Fibroblast of skin of left biceps (primary cell): ENCODE measurements around the gene STRIT1.
A peak's percentile ranks its signal among the peaks of the same experiment; 100 is the strongest.

Source experiments
- DNase-seq, 2 experiments: peaks; one replicate each; pipeline ENCODE4 v3.0.0-alpha.2; 2013; ENCODE audit warnings: low read depth in 2 of 2

STRIT1 gene

GRCh38 chr3:155293516-155293915 is at the start of gene STRIT1:
Gene STRIT1 (minus strand): TSS chr3:155293683.
- no peak for DNase-seq

- DNase-seq = no peak
These were observed 48.9 kb upstream of the STRIT1 start for GRCh38 chr3:155342344-155342743.

- DNase-seq = no peak
These were observed 45.6 kb upstream of the STRIT1 start for GRCh38 chr3:155339052-155339451.

DNA sequence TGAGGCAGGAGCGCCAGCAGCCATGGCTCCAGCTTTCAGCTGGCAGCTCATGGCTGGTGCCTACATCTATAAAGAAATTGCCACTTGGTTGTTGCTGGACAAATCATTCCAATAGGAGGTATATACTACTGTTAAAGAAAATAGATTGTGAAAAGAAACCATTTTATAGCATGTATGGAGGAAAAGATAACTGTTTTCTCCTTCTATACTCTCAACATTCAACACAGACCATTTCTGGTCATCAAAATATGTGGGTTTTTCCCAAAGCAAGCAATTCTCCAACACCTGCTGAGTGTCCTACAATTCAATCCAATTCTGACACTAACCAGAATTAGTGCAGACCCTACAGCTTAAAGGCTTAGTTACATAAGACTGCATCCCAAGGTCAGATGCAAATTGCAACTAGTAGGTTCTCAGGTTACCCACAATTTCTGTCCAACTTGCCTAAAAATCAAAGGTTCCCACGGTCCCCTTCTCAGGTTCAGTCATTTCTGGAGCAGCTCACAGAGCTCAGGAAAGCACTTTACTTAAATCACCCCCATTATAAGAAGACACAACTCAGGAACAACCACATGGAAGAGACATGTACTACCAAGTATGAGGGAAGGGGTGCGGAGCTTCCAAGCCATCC is 42.4 kb upstream of the STRIT1 start:
- no peak for DNase-seq

DNA sequence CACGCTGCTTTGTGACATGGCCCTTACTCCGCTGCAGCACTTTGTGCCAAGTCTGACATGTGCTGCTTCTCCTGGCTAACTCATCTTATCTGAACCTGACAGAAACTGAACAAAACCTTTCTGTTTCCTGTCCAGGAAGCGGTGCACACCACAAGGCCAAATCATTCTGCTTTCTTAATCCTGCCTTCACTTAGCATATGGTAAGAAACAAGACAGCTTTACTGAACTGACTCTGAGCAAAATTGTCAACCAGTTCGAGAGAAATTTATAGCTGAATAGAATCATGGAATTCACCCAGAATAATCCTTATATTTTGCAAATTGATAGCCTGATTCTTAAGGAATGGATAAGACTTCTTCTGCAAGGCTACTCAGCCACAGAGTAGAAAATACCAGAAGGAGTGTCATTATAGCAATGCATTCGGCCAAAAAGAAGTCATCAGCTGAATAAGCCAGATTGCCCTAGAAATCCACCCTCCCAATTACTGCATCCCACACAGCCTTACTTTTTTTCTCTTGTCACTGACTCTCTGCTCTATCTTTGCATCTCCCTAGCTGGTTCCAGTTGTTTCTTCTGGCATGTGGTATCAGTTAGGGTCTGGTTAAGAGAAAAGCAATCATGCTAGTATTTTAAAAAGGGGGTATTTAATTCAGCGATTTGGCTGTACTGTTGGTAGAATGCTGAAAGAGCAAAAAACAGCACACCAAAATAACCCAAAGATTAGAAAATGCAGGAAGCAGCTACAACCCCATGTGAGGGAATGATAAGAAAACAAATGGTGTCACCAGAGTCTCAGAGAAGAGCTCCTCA is 41.6 kb upstream of the STRIT1 start:
- no peak for DNase-seq

DNA sequence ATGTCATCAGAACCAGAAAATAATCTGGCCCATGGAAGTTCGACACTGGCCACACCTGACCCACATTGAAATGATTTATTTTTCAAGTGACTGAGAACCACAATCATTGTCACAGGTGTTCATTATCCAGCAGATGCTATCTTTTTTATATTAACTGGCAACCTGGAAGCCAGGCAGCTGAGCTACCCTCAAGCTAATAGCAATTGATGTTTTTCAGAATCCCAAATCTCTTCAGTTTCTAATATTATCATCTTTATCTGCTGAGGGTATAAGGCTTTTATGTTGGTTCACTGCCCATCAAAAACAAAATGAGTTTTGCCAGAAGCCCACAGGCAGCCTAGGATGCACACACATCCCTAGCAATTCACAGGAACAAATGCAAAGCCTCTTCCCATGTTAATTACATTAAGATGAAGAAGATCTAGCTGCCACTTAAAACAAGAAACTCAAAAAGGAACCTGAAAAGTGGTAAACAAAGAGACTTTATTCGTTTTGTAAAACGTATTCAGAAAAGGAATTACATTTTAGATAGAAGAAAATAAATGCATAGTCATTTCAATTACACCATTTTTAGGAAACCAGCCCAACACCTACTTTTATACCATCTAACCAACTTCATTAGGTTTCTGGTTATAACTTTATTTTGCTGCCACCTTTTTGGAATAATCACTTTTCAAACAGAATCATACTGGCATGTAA is 40.9 kb upstream of the STRIT1 start:
- DNase-seq = no peak

GRCh38 chr3:155332716-155333115 is 39.2 kb upstream of the STRIT1 start:
- DNase-seq = no peak

- no peak for DNase-seq
These were observed 37.6 kb upstream of the STRIT1 start for GRCh38 chr3:155331078-155331477.

DNA sequence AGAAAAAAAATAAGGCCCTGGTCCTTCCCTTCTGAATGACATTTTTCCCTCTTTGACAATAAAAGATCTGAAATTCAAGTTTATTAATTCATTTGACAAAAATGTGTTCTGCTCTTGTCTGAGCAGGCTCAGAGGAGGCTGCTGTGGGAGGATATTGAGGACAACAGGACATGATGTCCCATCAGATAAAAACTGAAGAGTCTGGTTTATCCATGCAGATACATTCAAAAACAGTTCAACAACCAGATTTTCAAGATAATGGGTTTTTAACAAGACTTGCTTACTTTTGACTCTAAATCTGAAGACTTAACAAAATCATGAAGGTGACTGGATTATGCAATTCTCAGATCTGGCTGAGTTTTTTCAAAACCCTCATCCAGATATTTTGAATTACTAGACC is 36.9 kb upstream of the STRIT1 start:
- DNase-seq = no peak

- DNase-seq = no peak
These were observed 36.1 kb upstream of the STRIT1 start for GRCh38 chr3:155329513-155330048.

DNA sequence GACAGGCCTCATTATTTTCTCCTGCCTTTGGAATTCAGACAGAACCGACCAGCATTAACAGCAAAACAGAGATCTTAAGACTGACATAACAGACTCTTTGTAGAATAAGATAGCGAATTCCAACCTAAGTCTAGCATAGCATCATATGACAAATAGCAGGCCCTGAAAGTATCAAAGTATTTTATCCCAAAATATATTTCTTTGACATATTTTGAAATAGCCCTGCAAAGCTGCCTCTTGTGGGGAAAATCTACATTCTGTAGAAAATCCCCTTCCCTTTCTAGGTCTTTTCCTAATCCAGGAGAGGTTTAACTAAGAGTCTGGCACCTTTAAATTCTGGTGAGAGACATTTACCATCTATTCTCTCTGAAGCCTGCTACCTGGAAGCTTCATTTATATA is 34.4 kb upstream of the STRIT1 start:
- DNase-seq = no peak

DNA sequence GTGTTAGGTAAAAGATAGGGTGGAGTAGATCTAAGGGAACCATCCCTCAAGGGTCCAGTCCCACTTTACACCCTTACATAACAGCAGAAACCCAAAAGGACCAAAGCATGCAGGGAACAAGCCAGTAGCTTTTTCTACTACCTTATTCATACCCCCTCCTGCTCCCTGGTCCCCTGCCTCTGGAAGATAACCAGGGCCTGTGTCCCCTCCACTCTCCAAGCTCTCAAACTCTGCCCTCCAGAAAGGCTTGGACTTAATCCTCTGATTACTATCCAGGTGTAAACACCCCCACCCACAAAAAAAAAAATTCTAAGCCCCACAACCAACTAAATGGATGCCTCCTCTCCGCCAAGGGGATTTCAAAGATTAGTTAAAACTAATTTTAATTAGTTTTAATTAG is 33.9 kb upstream of the STRIT1 start:
- DNase-seq = no peak

GRCh38 chr3:155326901-155327300 is 33.4 kb upstream of the STRIT1 start:
- DNase-seq = no peak

- no peak for DNase-seq
These were observed 32.8 kb upstream of the STRIT1 start for GRCh38 chr3:155326244-155326643.

DNA sequence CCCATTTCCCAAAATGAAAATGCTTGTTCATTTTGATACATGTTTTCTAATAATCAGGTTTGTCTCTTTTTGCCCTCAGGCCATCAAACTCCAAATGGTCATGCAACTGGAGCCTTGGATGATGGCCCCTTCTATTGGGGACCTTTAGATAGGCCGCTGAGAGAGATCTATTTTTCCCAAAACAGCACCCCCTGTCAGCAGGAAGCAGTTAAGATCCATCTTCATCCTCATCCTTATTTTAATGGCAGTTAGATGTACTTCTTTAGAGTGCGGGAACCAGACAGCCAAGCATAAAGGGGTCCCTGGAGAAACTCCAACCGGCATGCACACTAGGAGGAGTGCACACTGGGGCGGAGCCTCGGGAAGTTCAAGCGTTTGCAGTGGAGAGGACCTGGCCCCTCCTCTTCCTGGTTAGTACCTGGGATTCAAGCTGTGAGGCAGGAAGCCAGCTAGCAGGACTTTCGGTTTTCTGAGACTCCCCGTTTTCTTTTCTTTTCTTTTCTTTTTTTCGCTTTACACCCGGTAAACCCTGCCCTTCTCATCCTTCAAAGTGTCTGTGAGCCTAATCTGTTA is 31.9 kb upstream of the STRIT1 start:
- DNase-seq = no peak

- DNase-seq = peak; percentile 57
These were observed 29.7 kb upstream of the STRIT1 start for GRCh38 chr3:155323063-155323666.

- peak in 1 of 2 experiments; percentile 19 for DNase-seq
These were observed 27.9 kb upstream of the STRIT1 start for GRCh38 chr3:155321418-155321817.

- no peak for DNase-seq
These were observed 27.5 kb upstream of the STRIT1 start for GRCh38 chr3:155320934-155321333.

GRCh38 chr3:155318740-155319139 is 25.3 kb upstream of the STRIT1 start:
- no peak for DNase-seq

- no peak for DNase-seq
These were observed 23.7 kb upstream of the STRIT1 start for GRCh38 chr3:155317211-155317610.

- no peak for DNase-seq
These were observed 22.9 kb upstream of the STRIT1 start for GRCh38 chr3:155316426-155316825.

DNA sequence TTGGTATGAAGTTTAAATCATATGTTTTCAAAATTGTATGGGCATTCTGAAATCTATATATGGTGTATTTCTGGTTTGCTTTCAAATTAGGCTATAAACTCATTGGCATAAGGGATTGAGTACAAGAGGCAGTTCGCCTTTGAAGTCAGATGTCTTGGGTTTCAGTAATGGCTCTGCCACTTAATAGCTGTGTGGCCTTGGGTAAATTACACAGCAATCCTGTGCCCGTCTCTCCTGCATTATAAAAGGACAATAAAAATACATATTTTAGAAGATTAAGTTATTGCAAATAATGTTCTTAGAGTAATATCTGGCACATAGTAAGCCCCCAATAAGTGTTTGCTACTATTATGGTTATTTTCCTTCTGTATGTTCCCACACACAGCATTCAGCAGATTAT is 20.4 kb upstream of the STRIT1 start:
- DNase-seq = no peak
